ENCODE results near the gene CLPSL2. TPM values are rescaled to one million over a fixed set of nuclear protein-coding genes. Genes with fewer than 3 reads are reported as not detected.

CLPSL2 gene
- polyA plus RNA-seq, 4 donors = 0.23 to 0.40 TPM; not detected in 2

DNA sequence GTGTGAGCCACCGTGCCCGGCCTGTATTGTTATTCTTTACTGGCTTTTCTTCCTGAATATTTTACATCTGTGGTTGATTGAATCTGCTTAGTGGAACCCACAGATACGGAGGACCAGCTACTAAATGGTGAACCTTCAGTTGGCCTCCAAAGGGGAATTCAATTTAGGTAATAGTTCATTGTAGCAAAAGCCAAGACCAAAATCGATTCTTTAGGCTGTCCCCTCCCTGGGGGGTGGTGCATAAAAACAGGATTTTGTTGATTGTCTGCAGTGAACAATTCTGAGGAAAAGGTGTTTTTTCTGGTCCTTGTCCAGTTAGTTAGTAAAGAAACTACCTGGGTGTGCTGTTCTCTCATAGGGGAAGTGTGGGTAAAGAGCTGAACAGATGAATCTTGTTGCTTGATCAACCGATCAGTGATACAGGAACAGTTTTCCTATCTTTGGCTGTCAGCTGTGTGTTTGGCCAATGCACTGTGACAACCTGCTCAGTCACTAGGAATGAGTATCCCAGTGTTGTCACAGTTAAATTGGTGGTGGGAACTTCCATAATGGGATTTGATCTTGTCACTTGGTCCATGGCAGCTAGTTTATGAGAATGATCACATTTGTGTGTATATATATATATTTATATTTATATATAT, 48.3 kb downstream of the CLPSL2 start:
- no peak for DNase-seq (ENCODE audit: low read depth in 4 of 4, low spot score in 3 of 4)

Other genes with a start within 250 kb of the CLPSL2 start
- gene FKBP5, start 87.7 kb upstream of the CLPSL2 start, polyA plus RNA-seq (ENCODE audit: insufficient read length in 4 of 4) = 10 to 100 TPM; 25.4 to 30.7 (median 28.2) TPM
- gene ARMC12, start 39.6 kb upstream of the CLPSL2 start, polyA plus RNA-seq (ENCODE audit: insufficient read length in 4 of 4) = 1 to 10 TPM in 3 of 4 donors, under 1 TPM in 1; 0.90 to 1.1 (median 1.1) TPM
- 1 to 10 TPM in 2 of 4 donors, under 1 TPM in 2; 0.74 to 1.3 (median 1.00) TPM for gene CLPSL1, start 4.4 kb downstream of the CLPSL2 start, polyA plus RNA-seq (ENCODE audit: insufficient read length in 4 of 4)
- gene CLPS, start 20.7 kb downstream of the CLPSL2 start, polyA plus RNA-seq (ENCODE audit: insufficient read length in 4 of 4) = under 1 TPM in 1 of 4 donors, not detected in 3; 0.13 TPM
- under 1 TPM in 3 of 4 donors, not detected in 1; 0.15 to 0.20 (median 0.17) TPM for gene LHFPL5, start 28.8 kb downstream of the CLPSL2 start, polyA plus RNA-seq (ENCODE audit: insufficient read length in 4 of 4)
- 10 to 100 TPM; 40.3 to 51.9 (median 49.4) TPM for gene SRPK1, start 144.5 kb downstream of the CLPSL2 start, polyA plus RNA-seq (ENCODE audit: insufficient read length in 4 of 4)
- gene SLC26A8, start 248.0 kb downstream of the CLPSL2 start, polyA plus RNA-seq (ENCODE audit: insufficient read length in 4 of 4) = under 1 TPM; 0.12 to 0.27 (median 0.23) TPM

Data from right renal pelvis (tissue), 4 donors.